ENCODE measurements around the gene METTL15.
"Not testable (repeated sequence)": the region's sequence is repeated elsewhere in the genome, so short reads cannot be mapped to it uniquely, and the experiment has no call there.

METTL15 gene

GRCh38 chr11:28296426-28296825 is 188.2 kb downstream of the METTL15 start:
- no peak for DNase-seq (ENCODE audit: low read depth)

- DNase-seq (ENCODE audit: low read depth) = no peak
Measured at GRCh38 chr11:28298209-28298608, 190.0 kb downstream of the METTL15 start.

- DNase-seq (ENCODE audit: low read depth) = no peak
Measured at GRCh38 chr11:28303477-28304191, 195.4 kb downstream of the METTL15 start.

GRCh38 chr11:28315440-28315839 is 207.3 kb downstream of the METTL15 start:
- no peak for DNase-seq (ENCODE audit: low read depth)

GRCh38 chr11:28318871-28319270 is 210.7 kb downstream of the METTL15 start:
- no peak for DNase-seq (ENCODE audit: low read depth)

- DNase-seq (ENCODE audit: low read depth) = no peak
Measured at GRCh38 chr11:28323621-28324020, 215.4 kb downstream of the METTL15 start.

- not testable (repeated sequence) for DNase-seq (ENCODE audit: low read depth)
Measured at GRCh38 chr11:28332393-28332792, 224.2 kb downstream of the METTL15 start.

GRCh38 chr11:28337701-28338100 is 229.5 kb downstream of the METTL15 start:
- no peak for DNase-seq (ENCODE audit: low read depth)

- DNase-seq (ENCODE audit: low read depth) = no peak
Measured at GRCh38 chr11:28338371-28338770, 230.2 kb downstream of the METTL15 start.

- no peak for DNase-seq (ENCODE audit: low read depth)
Measured at GRCh38 chr11:28339488-28339887, 231.3 kb downstream of the METTL15 start.

GRCh38 chr11:28342716-28343115 is 234.5 kb downstream of the METTL15 start:
- no peak for DNase-seq (ENCODE audit: low read depth)

GRCh38 chr11:28343304-28344233 is 235.4 kb downstream of the METTL15 start:
- DNase-seq (ENCODE audit: low read depth) = no peak

- DNase-seq (ENCODE audit: low read depth) = no peak
Measured at GRCh38 chr11:28346209-28346608, 238.0 kb downstream of the METTL15 start.

- no peak for DNase-seq (ENCODE audit: low read depth)
Measured at GRCh38 chr11:28346721-28347120, 238.5 kb downstream of the METTL15 start.

- DNase-seq (ENCODE audit: low read depth) = no peak
Measured at GRCh38 chr11:28347371-28347770, 239.2 kb downstream of the METTL15 start.

- DNase-seq (ENCODE audit: low read depth) = no peak
Measured at GRCh38 chr11:28350216-28350615, 242.0 kb downstream of the METTL15 start.

GRCh38 chr11:28353991-28354390 is 245.8 kb downstream of the METTL15 start:
- no peak for DNase-seq (ENCODE audit: low read depth)

- no peak for DNase-seq (ENCODE audit: low read depth)
Measured at GRCh38 chr11:28366549-28367346, 258.6 kb downstream of the METTL15 start.

- not testable (repeated sequence) for DNase-seq (ENCODE audit: low read depth)
Measured at GRCh38 chr11:28378095-28378494, 269.9 kb downstream of the METTL15 start.
